HG03354 (cell line): ENCODE measurements around the gene PLPP1.

ENCODE experiments used
- ATAC-seq: cut with Tn5 transposase; IDR thresholded peaks from one replicate; pipeline ENCODE4 v1.9.1; 2021; ENCODE audit warnings: mild to moderate bottlenecking; ENCODE audit not compliant: unreplicated experiment, poor library complexity, severe bottlenecking

Gene PLPP1

GRCh38 chr5:55534436-55535198, at the start of gene PLPP1:
PLPP1 (minus strand) TSS chr5:55534964; CDS start chr5:55534629, 335 bp downstream.
- peak; percentile 75 for ATAC-seq

GRCh38 chr5:55583578-55583977, 48.8 kb upstream of the PLPP1 start:
- no peak for ATAC-seq

GRCh38 chr5:55582256-55582655, 47.5 kb upstream of the PLPP1 start:
- ATAC-seq, result no peak

GRCh38 chr5:55580042-55580441, 45.3 kb upstream of the PLPP1 start:
- ATAC-seq, result no peak

GRCh38 chr5:55578771-55579170, 44.0 kb upstream of the PLPP1 start:
- ATAC-seq, result no peak

- no peak for ATAC-seq
These were observed 42.7 kb upstream of the PLPP1 start for GRCh38 chr5:55577353-55578060.

- ATAC-seq, result no peak
These were observed 41.9 kb upstream of the PLPP1 start for GRCh38 chr5:55576661-55577060.

- no peak for ATAC-seq
These were observed 41.2 kb upstream of the PLPP1 start for GRCh38 chr5:55575815-55576583.

GRCh38 chr5:55572600-55572999, 37.8 kb upstream of the PLPP1 start:
- ATAC-seq, result no peak

- ATAC-seq, result no peak
These were observed 37.3 kb upstream of the PLPP1 start for GRCh38 chr5:55572020-55572419.

GRCh38 chr5:55570570-55570969, 35.8 kb upstream of the PLPP1 start:
- no peak for ATAC-seq

GRCh38 chr5:55570026-55570425, 35.3 kb upstream of the PLPP1 start:
- no peak for ATAC-seq

- ATAC-seq, result no peak
These were observed 34.7 kb upstream of the PLPP1 start for GRCh38 chr5:55569513-55569865.

- ATAC-seq, result no peak
These were observed 34.1 kb upstream of the PLPP1 start for GRCh38 chr5:55568654-55569512.

- no peak for ATAC-seq
These were observed 30.0 kb upstream of the PLPP1 start for GRCh38 chr5:55564721-55565120.

GRCh38 chr5:55558484-55558883, 23.7 kb upstream of the PLPP1 start:
- ATAC-seq, result no peak

GRCh38 chr5:55557123-55557522, 22.4 kb upstream of the PLPP1 start:
- ATAC-seq, result no peak

GRCh38 chr5:55554585-55555202, 19.9 kb upstream of the PLPP1 start:
- no peak for ATAC-seq

- no peak for ATAC-seq
These were observed 17.1 kb upstream of the PLPP1 start for GRCh38 chr5:55551904-55552303.
